Activated CD4-positive, CD25-positive, alpha-beta regulatory T cell treated with anti-CD3 and anti-CD28 coated beads, Interleukin-2, amount 50 U/mL, for 16 hours (primary cell): ENCODE results near the gene MID1IP1.

Experiments
- DNase-seq: peaks from one replicate; pipeline ENCODE4 v3.0.0-alpha.2; 2020; ENCODE audit warnings: low read depth, low spot score

The MID1IP1 gene

GRCh38 chrX:38811515-38812243 is 10.4 kb downstream of the MID1IP1 start:
- no peak for DNase-seq

- DNase-seq, result no peak
Observed at GRCh38 chrX:38816155-38816554, 14.9 kb downstream of the MID1IP1 start.

- no peak for DNase-seq
Observed at GRCh38 chrX:38817004-38817703, 15.9 kb downstream of the MID1IP1 start.

- no peak for DNase-seq
Observed at GRCh38 chrX:38819163-38819562, 17.9 kb downstream of the MID1IP1 start.

GRCh38 chrX:38819709-38820108 is 18.4 kb downstream of the MID1IP1 start:
- no peak for DNase-seq

- DNase-seq, result no peak
Observed at GRCh38 chrX:38820751-38821150, 19.5 kb downstream of the MID1IP1 start.

GRCh38 chrX:38824176-38824575 is 22.9 kb downstream of the MID1IP1 start:
- no peak for DNase-seq

GRCh38 chrX:38831949-38832348 is 30.7 kb downstream of the MID1IP1 start:
- no peak for DNase-seq

- DNase-seq, result no peak
Observed at GRCh38 chrX:38837389-38837788, 36.1 kb downstream of the MID1IP1 start.

- no peak for DNase-seq
Observed at GRCh38 chrX:38839277-38839676, 38.0 kb downstream of the MID1IP1 start.

GRCh38 chrX:38839944-38840343 is 38.7 kb downstream of the MID1IP1 start:
- DNase-seq, result no peak

GRCh38 chrX:38841750-38842149 is 40.5 kb downstream of the MID1IP1 start:
- DNase-seq, result no peak

- DNase-seq, result no peak
Observed at GRCh38 chrX:38845426-38845825, 44.2 kb downstream of the MID1IP1 start.

GRCh38 chrX:38847206-38847902 is 46.1 kb downstream of the MID1IP1 start:
- DNase-seq, result no peak

- no peak for DNase-seq
Observed at GRCh38 chrX:38847903-38848230, 46.6 kb downstream of the MID1IP1 start.

- DNase-seq, result no peak
Observed at GRCh38 chrX:38848671-38849455, 47.6 kb downstream of the MID1IP1 start.

- no peak for DNase-seq
Observed at GRCh38 chrX:38850807-38851544, 49.7 kb downstream of the MID1IP1 start.

- no peak for DNase-seq
Observed at GRCh38 chrX:38854305-38854704, 53.0 kb downstream of the MID1IP1 start.
